Kidney (tissue), 14 donors: ENCODE results near the gene PIP5K1C. TPM values are rescaled to one million over a fixed set of nuclear protein-coding genes. Genes with fewer than 3 reads are reported as not detected.

Experiments used
- DNase-seq, 5 donors: peaks; one replicate each; pipeline ENCODE4 v3.0.0-alpha.2; 2013 to 2020
- FAIRE-seq: peaks from 2 replicates; lab custom pipeline; 2012; peaks lifted over from hg19 to GRCh38; lab: Jason Lieb, UNC
- H3K27ac ChIP-seq, 2 donors: one replicate each; pipeline ENCODE4 v1.7.0; 2013; ENCODE audit warnings: low read depth in 2 of 2, low read length in 2 of 2, inconsistent platforms in 1 of 2
- H3K27me3 ChIP-seq: one replicate; pipeline ENCODE4 v1.7.1; 2013; ENCODE audit warnings: low read length, inconsistent platforms; ENCODE audit not compliant: control insufficient read depth, insufficient read depth
- H3K36me3 ChIP-seq, 3 donors: one replicate each; pipeline versions ENCODE4 v1.7.0 to v1.7.1; 2013; ENCODE audit warnings: low read length in 3 of 3, control low read depth in 1 of 3, inconsistent platforms in 1 of 3; ENCODE audit not compliant: insufficient read depth in 3 of 3, control insufficient read depth in 2 of 3
- H3K4me1 ChIP-seq, 3 donors: one replicate each; pipeline versions ENCODE4 v1.7.0 to v1.7.1; 2013; ENCODE audit warnings: low read length in 3 of 3, inconsistent platforms in 1 of 3, low read depth in 1 of 3; ENCODE audit not compliant: control insufficient read depth in 2 of 3, insufficient read depth in 2 of 3
- H3K4me3 ChIP-seq, 3 donors: one replicate each; pipeline versions ENCODE4 v1.7.0 to v1.8.1; 2013; ENCODE audit warnings: low read length in 3 of 3, control low read depth in 1 of 3, inconsistent platforms in 1 of 3
- H3K9ac ChIP-seq, 3 donors: one replicate each; pipeline versions ENCODE4 v1.7.0 to v1.7.1; 2013; ENCODE audit warnings: low read length in 3 of 3, control low read depth in 1 of 3, inconsistent platforms in 1 of 3
- H3K9me3 ChIP-seq, 3 donors: one replicate each; pipeline versions ENCODE4 v1.7.0 to v1.7.1; 2013; ENCODE audit warnings: low read length in 3 of 3, control low read depth in 1 of 3, inconsistent platforms in 1 of 3; ENCODE audit not compliant: control insufficient read depth in 2 of 3, insufficient read depth in 1 of 3
- CTCF ChIP-seq: IDR thresholded peaks from 3 replicates; pipeline ENCODE4 v1.5.1; 2012; ENCODE audit warnings: mild to moderate bottlenecking, moderate library complexity, borderline replicate concordance; ENCODE audit not compliant: insufficient read depth; ENCODE audit errors: extremely low read depth
- intact Hi-C: fragments of 100-400 bp; cut with DNase I; formaldehyde crosslinking; loops from one replicate; pipeline ENCODE4 v1.11.1; 2022
- polyA plus RNA-seq: library from polyadenylated mRNA; stranded (reverse); fragments of 350-450 nt; fragmentation: Illumina TruSeq; extraction: RNeasy Lipid Tissue Mini Kit (QIAGEN cat#74804); gene quantifications from one replicate; pipeline ENCODE4 v1.2.3, GENCODE V29; 2014; ENCODE audit warnings: low read depth, low replicate concordance; ENCODE audit not compliant: insufficient read depth
- total RNA-seq: library from RNA; stranded (reverse); fragmentation: NEBNext Ultra II Directional; extraction: Animal tissue kit (Norgen Biotek cat#: 25700); gene quantifications from one replicate; pipeline ENCODE4 v1.2.1, GENCODE V29; 2021
- donor health status: control.
- donor health status: control.
- donor health status: control.
- donor health status: control.
- donor health status: control.
- donor health status: DM: yes; HTN: yes; CAD: no.
- donor health status: Normal renal cell carcinoma (clear cell type).

PIP5K1C gene
- total and polyA plus RNA-seq, 2 donors from 2014 or later = 11.2 to 35.6 TPM

- no peak overlapping the region for H3K4me3 ChIP-seq
- H3K9ac ChIP-seq = no peak overlapping the region
- no peaks in the 10 kb centered on the region for H3K4me1 ChIP-seq
- intact Hi-C loops = no loop called here
- TF ChIP-seq CTCF = no peak
- FAIRE-seq (no peak), DNase-seq (no peak)
- H3K9me3 ChIP-seq = no peaks in the 10 kb centered on the region
- no peaks in the 10 kb centered on the region for H3K27me3 ChIP-seq
- H3K36me3 ChIP-seq = peaks cover 0 to 4% (median 4%) of the 10 kb centered on the region in 3 donors
- no peak overlapping the region for H3K27ac ChIP-seq
Observed at GRCh38 chr19:3638208-3639193, 61.8 kb downstream of the PIP5K1C start.

- no peaks in the 10 kb centered on the region for H3K4me1 ChIP-seq
- FAIRE-seq (no peak), DNase-seq (no peak)
- no peak overlapping the region for H3K4me3 ChIP-seq
- H3K36me3 ChIP-seq = peaks cover 0 to 4% (median 4%) of the 10 kb centered on the region in 3 donors
- no peak for TF ChIP-seq CTCF
- H3K27me3 ChIP-seq = no peaks in the 10 kb centered on the region
- no peak overlapping the region for H3K27ac ChIP-seq
- H3K9me3 ChIP-seq = no peaks in the 10 kb centered on the region
- H3K9ac ChIP-seq = no peak overlapping the region
- intact Hi-C loops = no loop called here
Observed at GRCh38 chr19:3637621-3638020, 62.6 kb downstream of the PIP5K1C start.

GRCh38 chr19:3636962-3637361, 63.3 kb downstream of the PIP5K1C start:
- Histone ChIP-seq H3K36me3 (peaks cover 0 to 4% (median 4%) of the 10 kb centered on the region in 3 donors), H3K27me3 (no peaks in the 10 kb centered on the region), H3K27ac (no peak overlapping the region), H3K9me3 (no peaks in the 10 kb centered on the region), H3K4me3 (no peak overlapping the region), H3K4me1 (no peaks in the 10 kb centered on the region), H3K9ac (no peak overlapping the region)
- DNase-seq (no peak), FAIRE-seq (no peak)
- TF ChIP-seq CTCF = no peak
- intact Hi-C loops = no loop called here
